Measurements from ENCODE around the gene LRIT2. TPM values are rescaled to one million over a fixed set of nuclear protein-coding genes. Genes with fewer than 3 reads are reported as not detected.

Gene LRIT2, protein sequence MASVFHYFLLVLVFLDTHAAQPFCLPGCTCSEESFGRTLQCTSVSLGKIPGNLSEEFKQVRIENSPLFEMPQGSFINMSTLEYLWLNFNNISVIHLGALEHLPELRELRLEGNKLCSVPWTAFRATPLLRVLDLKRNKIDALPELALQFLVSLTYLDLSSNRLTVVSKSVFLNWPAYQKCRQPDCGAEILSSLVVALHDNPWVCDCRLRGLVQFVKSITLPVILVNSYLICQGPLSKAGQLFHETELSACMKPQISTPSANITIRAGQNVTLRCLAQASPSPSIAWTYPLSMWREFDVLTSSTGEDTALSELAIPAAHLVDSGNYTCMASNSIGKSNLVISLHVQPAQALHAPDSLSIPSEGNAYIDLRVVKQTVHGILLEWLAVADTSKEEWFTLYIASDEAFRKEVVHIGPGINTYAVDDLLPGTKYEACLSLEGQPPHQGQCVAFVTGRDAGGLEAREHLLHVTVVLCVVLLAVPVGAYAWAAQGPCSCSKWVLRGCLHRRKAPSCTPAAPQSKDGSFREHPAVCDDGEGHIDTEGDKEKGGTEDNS
- total RNA-seq (2013) = not detected
- polyA plus RNA-seq (not detected), polyA minus RNA-seq (not detected in 2 replicates), total RNA-seq (0 to 0.23 (median 0) reads per million in 11 experiments)

DNA sequence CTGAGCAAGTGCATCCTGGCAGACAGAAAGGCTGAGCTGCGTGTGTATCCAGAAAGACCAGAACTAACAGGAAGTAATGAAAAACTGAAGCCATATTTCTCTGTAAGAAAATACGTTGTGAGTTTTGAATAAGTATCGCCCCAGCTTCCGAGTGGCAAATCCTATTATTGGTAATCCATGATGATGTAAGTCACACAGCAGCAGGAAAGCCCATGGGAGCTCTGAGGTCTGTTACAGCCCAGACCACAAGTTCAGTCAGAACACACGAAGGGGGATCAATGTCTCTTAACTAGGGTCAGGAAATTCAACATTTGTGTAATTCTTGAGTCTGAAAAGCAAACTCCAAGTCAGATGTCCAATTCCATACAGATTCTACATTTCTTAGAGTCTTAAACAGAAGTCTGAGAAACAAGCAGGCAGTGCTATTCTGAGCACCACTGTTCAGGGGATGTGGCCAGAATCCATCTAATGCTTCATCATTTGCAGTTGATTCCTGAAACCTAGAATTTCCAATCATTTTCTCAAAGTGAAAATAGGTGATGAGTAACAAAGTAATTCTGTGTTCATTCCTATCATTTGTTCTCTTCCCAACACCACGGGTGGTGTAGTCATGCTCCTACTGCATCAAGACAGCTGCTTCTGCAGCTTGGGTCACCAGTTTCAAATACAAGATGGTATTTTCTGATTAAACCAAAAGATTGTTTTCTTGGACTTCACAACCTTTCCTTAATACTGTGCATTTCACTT, at the start of gene LRIT2:
Gene LRIT2 (minus strand): TSS at position 118 of the 747 bp plus-strand sequence. CDS start 24 bp downstream, at position 94.
- Mint-ChIP-seq H3K27me3 (ENCODE audit: low read depth in 3 of 3) (peaks cover 4 to 6% (median 6%) of the 10 kb centered on the region in 3 donors), H3K4me3 (no peak within 1 kb of the TSS), H3K36me3 (no peaks in the 10 kb centered on the region), H3K9me3 (peaks cover 0 to 7% (median 0%) of the 10 kb centered on the region in 7 donors), H3K27ac (no peak within 1 kb of the TSS), H3K4me1 (no peaks in the 10 kb centered on the region)
- Histone ChIP-seq H3K4me3 (replicated peaks in 1 of 3; ENCODE audit: low read depth in 2 of 3, low read length in 3 of 3) (no peak within 1 kb of the TSS), H3K9ac (ENCODE audit: insufficient read depth, low read length, poor library complexity, severe bottlenecking) (no peak within 1 kb of the TSS), H3K27me3 (ENCODE audit: control insufficient read depth in 2 of 2, insufficient read depth in 2 of 2, low read length in 2 of 2) (no peaks in the 10 kb centered on the region), H3K36me3 (replicated peaks in 1 of 2; ENCODE audit: control insufficient read depth in 1 of 2, insufficient read depth in 2 of 2, low read length in 2 of 2) (no peaks in the 10 kb centered on the region), H2AFZ (ENCODE audit: insufficient read depth, low read depth, low read length, poor library complexity, severe bottlenecking) (no peak within 1 kb of the TSS), H3K27ac (ENCODE audit: low read depth in 1 of 2, low read length in 2 of 2) (no peak within 1 kb of the TSS), H3K79me2 (ENCODE audit: insufficient read depth, low read length) (no peaks in the 10 kb centered on the region), H3K9me3 (replicated peaks in 1 of 2; ENCODE audit: control insufficient read depth in 1 of 2, insufficient read depth in 1 of 2, low read length in 2 of 2) (no peaks in the 10 kb centered on the region), H4K20me1 (ENCODE audit: insufficient read depth, low read length) (no peaks in the 10 kb centered on the region), H3K4me2 (replicated peaks; ENCODE audit: extremely low read depth, low read length, poor library complexity, severe bottlenecking) (no peak within 1 kb of the TSS), H3K4me1 (ENCODE audit: control insufficient read depth in 1 of 2, insufficient read depth in 2 of 2, low read length in 2 of 2) (no peaks in the 10 kb centered on the region)
- intact Hi-C loops (cut with micrococcal nuclease) = no loop called here
- TF ChIP-seq CTCF (IDR thresholded peaks at IDR 0.05) = no peak
- DNase-seq = no peak
- WGBS (ENCODE audit: insufficient coverage) = 71% methylated on average over 4 of the region's 6 CpGs

DNA sequence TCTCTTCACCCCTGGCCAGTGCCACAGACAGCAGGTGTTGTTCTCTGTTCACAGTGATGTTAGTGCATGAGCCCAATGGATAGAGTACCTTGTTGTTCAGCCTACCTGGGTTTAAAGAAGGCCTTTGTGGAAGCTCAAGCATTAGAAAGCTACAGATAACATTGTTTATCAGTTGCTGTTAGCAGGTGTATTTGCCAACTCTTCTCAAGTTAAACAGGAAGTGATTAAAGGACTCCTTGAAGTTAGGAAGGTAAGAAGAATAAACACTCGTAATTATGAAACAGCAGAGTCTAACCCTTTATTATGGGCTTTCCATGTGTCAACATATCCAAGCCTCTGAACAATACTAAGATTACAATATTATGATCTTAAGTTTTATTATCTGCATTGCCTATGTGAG, 45.4 kb upstream of the LRIT2 start:
- H3K4me1 Mint-ChIP-seq = no peaks in the 10 kb centered on the region
- H3K9me3 Mint-ChIP-seq = no peaks in the 10 kb centered on the region
- no peak overlapping the region for H3K4me3 Mint-ChIP-seq
- Histone ChIP-seq H3K36me3 (replicated peaks in 1 of 2; ENCODE audit: control insufficient read depth in 1 of 2, insufficient read depth in 2 of 2, low read length in 2 of 2) (no peaks in the 10 kb centered on the region), H3K9ac (ENCODE audit: insufficient read depth, low read length, poor library complexity, severe bottlenecking) (no peak overlapping the region), H4K20me1 (ENCODE audit: insufficient read depth, low read length) (no peaks in the 10 kb centered on the region), H3K79me2 (ENCODE audit: insufficient read depth, low read length) (no peaks in the 10 kb centered on the region), H3K4me2 (replicated peaks; ENCODE audit: extremely low read depth, low read length, poor library complexity, severe bottlenecking) (no peak overlapping the region), H3K4me1 (ENCODE audit: control insufficient read depth in 1 of 2, insufficient read depth in 2 of 2, low read length in 2 of 2) (no peaks in the 10 kb centered on the region), H3K9me3 (replicated peaks in 1 of 2; ENCODE audit: control insufficient read depth in 1 of 2, insufficient read depth in 1 of 2, low read length in 2 of 2) (no peaks in the 10 kb centered on the region), H3K27me3 (ENCODE audit: control insufficient read depth in 2 of 2, insufficient read depth in 2 of 2, low read length in 2 of 2) (no peaks in the 10 kb centered on the region), H2AFZ (ENCODE audit: insufficient read depth, low read depth, low read length, poor library complexity, severe bottlenecking) (no peak overlapping the region), H3K27ac (ENCODE audit: low read depth in 1 of 2, low read length in 2 of 2) (no peak overlapping the region), H3K4me3 (replicated peaks in 1 of 3; ENCODE audit: low read depth in 2 of 3, low read length in 3 of 3) (no peak overlapping the region)
- H3K27ac Mint-ChIP-seq = no peak overlapping the region
- H3K36me3 Mint-ChIP-seq = no peaks in the 10 kb centered on the region
- no peak for DNase-seq
- H3K27me3 Mint-ChIP-seq (ENCODE audit: low read depth in 3 of 3) = peaks cover 0 to 4% (median 3%) of the 10 kb centered on the region in 3 donors
- no CpG with 5 or more reads among the region's 1 CpG for WGBS (ENCODE audit: insufficient coverage)
- intact Hi-C loops (cut with micrococcal nuclease) = no loop called here
- TF ChIP-seq CTCF (IDR thresholded peaks at IDR 0.05) = no peak

All from CD14-positive monocyte (primary cell).